Activated T-cell treated with anti-CD3 and anti-CD28 coated beads, Interleukin-2, amount 50 U/mL, for 72 hours (primary cell): ENCODE data around the gene MINDY4. TPM values are rescaled to one million over a fixed set of nuclear protein-coding genes. Genes with fewer than 3 reads are reported as not detected.

Experiments
- ATAC-seq, 2 donors: fragments of 150-1000 bp; cut with Tn5 transposase; replicated peaks in 1 of 2; 2 replicates each; pipeline ENCODE4 v1.10.0; 2021; ENCODE audit warnings: moderate library complexity in 2 of 2, mild to moderate bottlenecking in 1 of 2
- DNase-seq, 2 donors: peaks; one replicate each; pipeline ENCODE4 v3.0.0; 2021 to 2022; ENCODE audit warnings: mixed read lengths in 1 of 2
- H3K27ac Mint-ChIP-seq: one replicate; pipeline ENCODE4 v1.8.0; 2022; ENCODE audit warnings: mild to moderate bottlenecking, moderate library complexity, mixed read lengths
- H3K27me3 Mint-ChIP-seq: one replicate; pipeline ENCODE4 v1.8.0; 2022; ENCODE audit warnings: low read depth, mixed read lengths
- H3K36me3 Mint-ChIP-seq, 2 donors: one replicate each; pipeline ENCODE4 v1.8.0; 2022; ENCODE audit warnings: mixed read lengths in 2 of 2, mild to moderate bottlenecking in 1 of 2; ENCODE audit not compliant: insufficient read depth in 2 of 2
- H3K4me1 Mint-ChIP-seq: one replicate; pipeline ENCODE4 v1.8.0; 2022; ENCODE audit warnings: low read depth, mixed read lengths
- H3K4me3 Mint-ChIP-seq, 2 donors: one replicate each; pipeline ENCODE4 v1.8.0; 2022; ENCODE audit warnings: mild to moderate bottlenecking in 2 of 2, mixed read lengths in 2 of 2, moderate library complexity in 2 of 2
- H3K9me3 Mint-ChIP-seq, 2 donors: one replicate each; pipeline ENCODE4 v1.8.0; 2022; ENCODE audit warnings: mixed read lengths in 2 of 2
- total RNA-seq, 2 donors: library from RNA; stranded (reverse); gene quantifications; one replicate each; pipeline ENCODE4 v1.2.3, GENCODE V29; 2022

Gene MINDY4
- total RNA-seq, 2 donors from 2014 or later: 1.1 to 1.9 TPM

- no peaks in the 10 kb centered on the region for H3K4me1 Mint-ChIP-seq
- H3K9me3 Mint-ChIP-seq: no peaks in the 10 kb centered on the region
- no peaks in the 10 kb centered on the region for H3K27me3 Mint-ChIP-seq
- H3K36me3 Mint-ChIP-seq: no peaks in the 10 kb centered on the region
- no peak for DNase-seq
- ATAC-seq: no peak
- no peak overlapping the region for H3K4me3 Mint-ChIP-seq
- H3K27ac Mint-ChIP-seq: no peak overlapping the region
Measured at GRCh38 chr7:30880125-30880720, 109.0 kb downstream of the MINDY4 start.

GRCh38 chr7:30880941-30881340, 109.7 kb downstream of the MINDY4 start:
- H3K4me3 Mint-ChIP-seq: no peak overlapping the region
- no peaks in the 10 kb centered on the region for H3K9me3 Mint-ChIP-seq
- H3K36me3 Mint-ChIP-seq: no peaks in the 10 kb centered on the region
- H3K27me3 Mint-ChIP-seq: no peaks in the 10 kb centered on the region
- H3K4me1 Mint-ChIP-seq: no peaks in the 10 kb centered on the region
- no peak for ATAC-seq
- H3K27ac Mint-ChIP-seq: no peak overlapping the region
- no peak for DNase-seq

GRCh38 chr7:30881448-30881847, 110.2 kb downstream of the MINDY4 start:
- Mint-ChIP-seq H3K27me3 (no peaks in the 10 kb centered on the region), H3K4me3 (no peak overlapping the region), H3K36me3 (no peaks in the 10 kb centered on the region), H3K9me3 (no peaks in the 10 kb centered on the region), H3K27ac (no peak overlapping the region), H3K4me1 (no peaks in the 10 kb centered on the region)
- ATAC-seq: no peak
- no peak for DNase-seq

GRCh38 chr7:30884881-30885280, 113.7 kb downstream of the MINDY4 start:
- no peak for DNase-seq
- no peak for ATAC-seq
- Mint-ChIP-seq H3K36me3 (no peaks in the 10 kb centered on the region), H3K27me3 (no peaks in the 10 kb centered on the region), H3K9me3 (no peaks in the 10 kb centered on the region), H3K4me1 (no peaks in the 10 kb centered on the region), H3K27ac (no peak overlapping the region), H3K4me3 (no peak overlapping the region)

- ATAC-seq (no peak), DNase-seq (no peak)
- Mint-ChIP-seq H3K9me3 (no peaks in the 10 kb centered on the region), H3K36me3 (no peaks in the 10 kb centered on the region), H3K4me1 (no peaks in the 10 kb centered on the region), H3K4me3 (no peak overlapping the region), H3K27me3 (no peaks in the 10 kb centered on the region), H3K27ac (no peak overlapping the region)
Measured at GRCh38 chr7:30886608-30887011, 115.4 kb downstream of the MINDY4 start.

- H3K27me3 Mint-ChIP-seq: no peaks in the 10 kb centered on the region
- no peaks in the 10 kb centered on the region for H3K36me3 Mint-ChIP-seq
- no peak overlapping the region for H3K27ac Mint-ChIP-seq
- ATAC-seq (no peak), DNase-seq (no peak)
- H3K4me1 Mint-ChIP-seq: no peaks in the 10 kb centered on the region
- no peaks in the 10 kb centered on the region for H3K9me3 Mint-ChIP-seq
- H3K4me3 Mint-ChIP-seq: no peak overlapping the region
Measured at GRCh38 chr7:30887464-30887872, 116.3 kb downstream of the MINDY4 start.

GRCh38 chr7:30888747-30889146, 117.5 kb downstream of the MINDY4 start:
- DNase-seq (no peak), ATAC-seq (no peak)
- Mint-ChIP-seq H3K9me3 (no peaks in the 10 kb centered on the region), H3K27me3 (no peaks in the 10 kb centered on the region), H3K4me1 (no peaks in the 10 kb centered on the region), H3K36me3 (no peaks in the 10 kb centered on the region), H3K27ac (no peak overlapping the region), H3K4me3 (no peak overlapping the region)

GRCh38 chr7:30890226-30890625, 119.0 kb downstream of the MINDY4 start:
- ATAC-seq (no peak), DNase-seq (no peak)
- no peaks in the 10 kb centered on the region for H3K9me3 Mint-ChIP-seq
- no peak overlapping the region for H3K4me3 Mint-ChIP-seq
- no peak overlapping the region for H3K27ac Mint-ChIP-seq
- no peaks in the 10 kb centered on the region for H3K36me3 Mint-ChIP-seq
- H3K4me1 Mint-ChIP-seq: no peaks in the 10 kb centered on the region
- H3K27me3 Mint-ChIP-seq: no peaks in the 10 kb centered on the region

- no peak for ATAC-seq
- H3K9me3 Mint-ChIP-seq: no peaks in the 10 kb centered on the region
Measured at GRCh38 chr7:30893357-30893756, 122.1 kb downstream of the MINDY4 start.

GRCh38 chr7:30894009-30894408, 122.8 kb downstream of the MINDY4 start:
- no peaks in the 10 kb centered on the region for H3K4me1 Mint-ChIP-seq
- DNase-seq: no peak
- no peaks in the 10 kb centered on the region for H3K9me3 Mint-ChIP-seq
- H3K4me3 Mint-ChIP-seq: no peak overlapping the region
- no peak for ATAC-seq
- H3K27ac Mint-ChIP-seq: no peak overlapping the region
- no peaks in the 10 kb centered on the region for H3K27me3 Mint-ChIP-seq
- H3K36me3 Mint-ChIP-seq: no peaks in the 10 kb centered on the region

More at GRCh38 chr7:30893357-30893756, 122.1 kb downstream of the MINDY4 start:
- DNase-seq: no peak
- H3K4me1 Mint-ChIP-seq: no peaks in the 10 kb centered on the region
- H3K27ac Mint-ChIP-seq: no peak overlapping the region
- no peaks in the 10 kb centered on the region for H3K27me3 Mint-ChIP-seq
- H3K36me3 Mint-ChIP-seq: no peaks in the 10 kb centered on the region
- no peak overlapping the region for H3K4me3 Mint-ChIP-seq

- Mint-ChIP-seq H3K4me3 (no peak overlapping the region), H3K27me3 (no peaks in the 10 kb centered on the region), H3K9me3 (no peaks in the 10 kb centered on the region), H3K4me1 (no peaks in the 10 kb centered on the region), H3K27ac (no peak overlapping the region), H3K36me3 (no peaks in the 10 kb centered on the region)
- DNase-seq: no peak
- ATAC-seq: no peak
Measured at GRCh38 chr7:30894866-30895605, 123.8 kb downstream of the MINDY4 start.

- Mint-ChIP-seq H3K36me3 (no peaks in the 10 kb centered on the region), H3K27me3 (no peaks in the 10 kb centered on the region), H3K9me3 (no peaks in the 10 kb centered on the region), H3K27ac (no peak overlapping the region), H3K4me1 (no peaks in the 10 kb centered on the region), H3K4me3 (no peak overlapping the region)
- DNase-seq (no peak), ATAC-seq (no peak)
Measured at GRCh38 chr7:30896036-30896435, 124.8 kb downstream of the MINDY4 start.

- Mint-ChIP-seq H3K36me3 (no peaks in the 10 kb centered on the region), H3K4me1 (no peaks in the 10 kb centered on the region), H3K4me3 (no peak overlapping the region), H3K9me3 (no peaks in the 10 kb centered on the region), H3K27ac (no peak overlapping the region), H3K27me3 (no peaks in the 10 kb centered on the region)
- no peak for ATAC-seq
- DNase-seq: no peak
Measured at GRCh38 chr7:30896783-30897637, 125.8 kb downstream of the MINDY4 start.
